Upper lobe of right lung (tissue), 1 donor: Measurements from ENCODE around the gene MAP3K13. TPM values are rescaled to one million over a fixed set of nuclear protein-coding genes. Genes with fewer than 3 reads are reported as not detected.
"Not testable (repeated sequence)": the region's sequence is repeated elsewhere in the genome, so short reads cannot be mapped to it uniquely, and the experiment has no call there.

Source experiments
- ATAC-seq: fragments of 200-7000 bp; cut with Tn5 transposase; one replicate; pipeline ENCODE4 v1.9.1; 2020; ENCODE audit warnings: mild to moderate bottlenecking, moderate library complexity
- DNase-seq: peaks from one replicate; pipeline ENCODE4 v3.0.0-alpha.2; 2020
- H3K27ac ChIP-seq: fragments of 200-600 bp; one replicate; pipeline ENCODE4 v1.8.0; 2022
- H3K27me3 ChIP-seq: fragments of 200-600 bp; one replicate; pipeline ENCODE4 v1.8.0; 2022; ENCODE audit warnings: mild to moderate bottlenecking
- H3K36me3 ChIP-seq: fragments of 200-600 bp; one replicate; pipeline ENCODE4 v1.8.0; 2022
- H3K4me1 ChIP-seq: fragments of 200-600 bp; one replicate; pipeline ENCODE4 v1.8.0; 2022
- H3K4me3 ChIP-seq: fragments of 200-600 bp; one replicate; pipeline ENCODE4 v1.8.0; 2022; ENCODE audit warnings: mild to moderate bottlenecking
- H3K9me3 ChIP-seq: fragments of 200-600 bp; one replicate; pipeline ENCODE4 v1.8.0; 2022
- intact Hi-C: fragments of 100-400 bp; cut with DNase I; formaldehyde crosslinking; loops from one replicate; pipeline ENCODE4 v1.11.0; 2022
- total RNA-seq: library from RNA; stranded (reverse); fragmentation: NEBNext Ultra II Directional; extraction: Animal tissue kit (Norgen Biotek cat#: 25700); gene quantifications from one replicate; pipeline ENCODE4 v1.2.1, GENCODE V29; 2021
- TF ChIP-seq, protein P1 (sequence below): fragments of 200-600 bp; IDR thresholded peaks from one replicate; pipeline ENCODE4 v1.8.0; 2022; ENCODE audit warnings: antibody characterized with exemption
- donor health status: DM: no; HTN: yes; CAD: no; lungs with severe emphysema.

The MAP3K13 gene
- total RNA-seq, 1 donor from 2014 or later: 37.6 TPM

DNA sequence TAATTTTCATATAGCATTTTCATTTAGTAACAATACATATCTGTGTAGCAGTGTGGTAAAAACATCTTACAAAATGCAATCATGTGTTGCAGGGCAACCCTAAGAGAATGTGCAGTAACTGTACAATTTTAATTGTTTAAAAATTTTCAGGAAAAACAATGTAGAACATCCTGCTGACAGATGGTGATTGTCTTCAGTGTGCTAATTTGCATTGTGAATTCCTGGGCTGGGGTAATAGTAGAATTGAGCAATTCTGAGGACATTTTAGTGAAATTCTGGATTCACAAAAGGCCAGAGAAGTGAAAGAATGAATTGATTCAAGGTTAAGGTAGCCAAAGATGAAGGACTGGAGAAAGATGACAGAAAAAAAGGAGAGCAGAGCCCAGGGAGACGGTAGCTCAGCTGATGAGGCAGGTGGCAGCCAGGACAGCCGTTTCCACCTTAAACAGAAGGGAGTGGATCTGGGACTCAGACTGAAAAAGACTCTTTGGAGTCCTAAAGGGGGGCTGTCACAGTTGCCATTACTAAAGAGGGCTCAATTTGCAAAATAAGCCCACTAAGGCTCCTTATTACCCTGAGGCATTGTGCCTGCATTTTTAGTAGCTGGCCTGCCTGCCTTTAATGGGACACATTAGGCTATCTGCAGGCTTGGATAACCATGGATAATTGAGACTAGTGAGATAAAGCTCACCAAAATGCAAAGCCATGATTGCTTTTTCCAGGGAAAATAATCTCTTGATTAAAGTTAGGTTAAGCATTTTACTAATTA lies 8.6 kb downstream of the MAP3K13 start:
- H3K36me3 ChIP-seq: no peaks in the 10 kb centered on the region
- no peak overlapping the region for H3K27ac ChIP-seq
- no peaks in the 10 kb centered on the region for H3K9me3 ChIP-seq
- TF ChIP-seq, protein P1, sequence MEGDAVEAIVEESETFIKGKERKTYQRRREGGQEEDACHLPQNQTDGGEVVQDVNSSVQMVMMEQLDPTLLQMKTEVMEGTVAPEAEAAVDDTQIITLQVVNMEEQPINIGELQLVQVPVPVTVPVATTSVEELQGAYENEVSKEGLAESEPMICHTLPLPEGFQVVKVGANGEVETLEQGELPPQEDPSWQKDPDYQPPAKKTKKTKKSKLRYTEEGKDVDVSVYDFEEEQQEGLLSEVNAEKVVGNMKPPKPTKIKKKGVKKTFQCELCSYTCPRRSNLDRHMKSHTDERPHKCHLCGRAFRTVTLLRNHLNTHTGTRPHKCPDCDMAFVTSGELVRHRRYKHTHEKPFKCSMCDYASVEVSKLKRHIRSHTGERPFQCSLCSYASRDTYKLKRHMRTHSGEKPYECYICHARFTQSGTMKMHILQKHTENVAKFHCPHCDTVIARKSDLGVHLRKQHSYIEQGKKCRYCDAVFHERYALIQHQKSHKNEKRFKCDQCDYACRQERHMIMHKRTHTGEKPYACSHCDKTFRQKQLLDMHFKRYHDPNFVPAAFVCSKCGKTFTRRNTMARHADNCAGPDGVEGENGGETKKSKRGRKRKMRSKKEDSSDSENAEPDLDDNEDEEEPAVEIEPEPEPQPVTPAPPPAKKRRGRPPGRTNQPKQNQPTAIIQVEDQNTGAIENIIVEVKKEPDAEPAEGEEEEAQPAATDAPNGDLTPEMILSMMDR: no peak
- no peak for ATAC-seq
- no peaks in the 10 kb centered on the region for H3K4me1 ChIP-seq
- H3K27me3 ChIP-seq: no peaks in the 10 kb centered on the region
- intact Hi-C loops: no loop called here
- no peak overlapping the region for H3K4me3 ChIP-seq
- no peak for DNase-seq

DNA sequence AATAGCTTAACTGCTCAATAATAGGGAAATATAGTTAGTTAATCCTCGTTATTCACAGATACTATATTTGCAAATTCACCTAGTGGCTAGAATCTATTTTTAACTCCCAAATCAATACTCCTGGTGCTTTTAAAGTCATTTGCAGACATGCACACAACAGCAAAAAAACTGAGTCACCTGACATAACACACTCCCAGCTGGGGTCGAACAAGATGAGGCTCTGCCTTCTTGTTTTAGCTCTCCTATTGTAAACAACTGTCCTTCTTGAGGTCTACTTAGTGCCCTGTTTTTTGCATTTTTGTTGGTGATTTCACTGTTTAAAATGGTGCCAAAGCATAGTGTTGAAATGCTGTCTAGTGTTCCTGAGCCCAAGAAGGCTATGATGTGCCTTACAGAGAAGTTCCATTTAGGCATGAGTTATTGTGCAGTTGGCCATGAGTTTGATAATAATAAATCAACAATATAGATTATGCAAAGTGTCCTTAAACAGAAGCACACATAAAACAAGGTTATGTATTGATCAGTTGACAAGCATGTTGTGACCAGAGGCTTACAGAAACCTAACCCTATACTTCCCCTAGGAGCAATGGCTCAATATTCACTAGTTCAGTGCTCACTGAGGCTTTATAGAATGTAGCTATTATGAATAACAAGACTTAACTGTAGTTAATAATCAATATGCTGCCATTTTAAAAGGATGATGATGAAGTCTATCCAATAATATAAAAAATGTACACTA lies 18.6 kb downstream of the MAP3K13 start:
- no peaks in the 10 kb centered on the region for H3K36me3 ChIP-seq
- no peaks in the 10 kb centered on the region for H3K9me3 ChIP-seq
- intact Hi-C loops: no loop called here
- TF ChIP-seq, protein P1: no peak
- DNase-seq (no peak), ATAC-seq (no peak)
- no peak overlapping the region for H3K4me3 ChIP-seq
- no peaks in the 10 kb centered on the region for H3K4me1 ChIP-seq
- no peaks in the 10 kb centered on the region for H3K27me3 ChIP-seq
- H3K27ac ChIP-seq: no peak overlapping the region

DNA sequence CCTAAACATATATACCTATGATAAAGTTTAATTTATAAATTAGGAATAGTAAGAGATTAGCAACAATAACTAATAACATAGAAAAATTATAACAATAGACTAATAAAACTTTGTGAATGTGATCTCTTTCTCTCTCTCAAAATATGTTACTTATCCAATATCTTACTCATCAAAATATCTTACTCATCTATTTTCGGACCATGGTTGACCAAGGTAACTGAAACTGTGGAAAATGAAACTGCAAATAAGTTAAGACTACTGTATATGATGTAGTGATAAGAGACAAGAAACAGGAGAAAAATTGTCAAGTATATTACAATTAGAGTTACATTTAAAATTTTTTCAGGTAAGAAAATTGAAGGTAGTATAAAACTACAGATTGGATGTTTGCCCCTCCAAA lies 19.2 kb downstream of the MAP3K13 start:
- no peak for ATAC-seq
- H3K36me3 ChIP-seq: no peaks in the 10 kb centered on the region
- no peaks in the 10 kb centered on the region for H3K9me3 ChIP-seq
- H3K4me1 ChIP-seq: no peaks in the 10 kb centered on the region
- no peaks in the 10 kb centered on the region for H3K27me3 ChIP-seq
- TF ChIP-seq, protein P1: no peak
- no peak overlapping the region for H3K27ac ChIP-seq
- DNase-seq: no peak
- intact Hi-C loops: no loop called here
- no peak overlapping the region for H3K4me3 ChIP-seq

DNA sequence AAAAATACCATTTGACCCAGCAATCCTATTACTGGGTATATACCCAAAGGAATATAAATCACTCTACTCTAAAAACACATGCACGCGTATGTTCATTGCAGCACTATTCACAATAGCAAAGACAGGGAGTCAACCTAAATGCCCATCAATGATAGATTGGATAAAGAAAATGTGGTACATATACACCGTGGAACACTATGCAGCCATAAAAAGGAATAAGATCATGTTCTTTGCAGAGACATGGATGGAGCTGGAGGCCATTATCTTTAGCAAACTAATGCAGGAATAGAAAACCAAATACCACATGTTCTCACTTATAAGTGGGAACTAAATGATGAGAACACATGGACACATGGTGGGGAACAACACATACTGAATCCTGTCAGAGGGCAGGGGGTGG lies 23.6 kb downstream of the MAP3K13 start:
- H3K4me3 ChIP-seq, H3K36me3 ChIP-seq, DNase-seq, intact Hi-C loops, H3K4me1 ChIP-seq, H3K27me3 ChIP-seq, H3K27ac ChIP-seq, ATAC-seq, H3K9me3 ChIP-seq: not testable (repeated sequence)

DNA sequence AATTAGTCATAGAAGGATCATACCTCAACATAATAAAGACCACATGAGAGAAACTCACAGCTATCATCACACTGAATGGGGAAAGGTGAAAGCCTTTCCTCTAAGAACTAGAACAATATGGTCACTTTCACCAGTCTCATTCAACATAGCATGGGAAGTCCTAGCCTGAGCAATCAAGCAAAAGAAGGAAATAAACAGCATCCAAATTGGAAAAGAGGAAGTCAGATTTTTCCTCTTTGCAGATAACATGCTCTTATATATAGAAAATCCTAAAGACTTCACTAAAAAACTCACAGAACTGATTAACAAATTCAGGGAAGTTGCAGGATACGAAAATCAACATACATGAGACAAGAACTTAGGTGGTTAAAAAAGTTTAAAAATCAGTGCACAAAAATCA lies 24.7 kb downstream of the MAP3K13 start:
- ATAC-seq: no peak
- H3K27ac ChIP-seq: no peak overlapping the region
- no peaks in the 10 kb centered on the region for H3K4me1 ChIP-seq
- H3K4me3 ChIP-seq: no peak overlapping the region
- no peaks in the 10 kb centered on the region for H3K36me3 ChIP-seq
- intact Hi-C loops: no loop called here
- no peak for DNase-seq
- no peaks in the 10 kb centered on the region for H3K9me3 ChIP-seq
- TF ChIP-seq, protein P1: no peak
- no peaks in the 10 kb centered on the region for H3K27me3 ChIP-seq

DNA sequence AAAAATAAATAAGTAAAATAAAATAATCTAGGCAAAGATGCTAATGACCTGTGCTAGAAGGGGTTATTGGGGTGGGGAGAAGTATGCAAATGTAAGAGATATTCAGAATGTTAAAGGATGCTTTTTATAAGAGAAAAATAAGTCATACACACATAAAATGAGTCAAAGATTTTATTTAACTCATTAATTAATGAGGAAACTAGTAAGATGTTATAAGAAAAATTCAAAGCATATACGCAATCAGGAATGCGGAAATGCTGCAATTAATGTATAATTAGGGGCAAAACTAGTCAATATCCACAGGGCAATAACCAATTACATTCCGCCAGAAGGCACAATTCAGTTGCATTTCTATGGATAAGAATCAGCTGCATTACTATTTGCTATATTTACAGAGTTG lies 30.1 kb downstream of the MAP3K13 start:
- Histone ChIP-seq H3K4me3 (no peak overlapping the region), H3K9me3 (no peaks in the 10 kb centered on the region), H3K27ac (no peak overlapping the region), H3K36me3 (no peaks in the 10 kb centered on the region), H3K4me1 (no peaks in the 10 kb centered on the region), H3K27me3 (no peaks in the 10 kb centered on the region)
- ATAC-seq: no peak
- DNase-seq: no peak
- intact Hi-C loops: no loop called here
- TF ChIP-seq, protein P1: no peak
